Transverse colon (tissue), 4 donors: ENCODE results near the gene GAB3. TPM values are rescaled to one million over a fixed set of nuclear protein-coding genes. Genes with fewer than 3 reads are reported as not detected.
"Not testable (repeated sequence)": the region's sequence is repeated elsewhere in the genome, so short reads cannot be mapped to it uniquely, and the experiment has no call there.

Experiments used
- DNase-seq: peaks from one replicate; pipeline ENCODE4 v3.0.0-alpha.2; 2019
- H3K27ac ChIP-seq, 4 donors: fragments of 200-600 bp; sonication (generic); 2 replicates each; pipeline ENCODE4 v1.5.1; 2016 to 2018; ENCODE audit warnings: inconsistent platforms in 4 of 4
- H3K27me3 ChIP-seq: fragments of 200-600 bp; sonication (generic); 2 replicates; pipeline ENCODE4 v1.5.1; 2017; ENCODE audit warnings: inconsistent platforms
- H3K36me3 ChIP-seq, 4 donors: fragments of 200-600 bp; sonication (generic); 2 replicates each; pipeline ENCODE4 v1.5.1; 2017 to 2019; ENCODE audit warnings: inconsistent platforms in 4 of 4
- H3K4me1 ChIP-seq, 4 donors: fragments of 200-600 bp; sonication (generic); 2 replicates each; pipeline ENCODE4 v1.5.1; 2017 to 2020; ENCODE audit warnings: inconsistent platforms in 4 of 4
- H3K4me3 ChIP-seq, 4 donors: fragments of 200-600 bp; sonication (generic); 1 replicate in 1 of 4; 2 replicates in 3 of 4; pipeline versions ENCODE4 v1.5.1 to v1.6.1; 2017 to 2019; ENCODE audit warnings: inconsistent platforms in 4 of 4
- H3K9me3 ChIP-seq, 2 donors: fragments of 200-600 bp; sonication (generic); 2 replicates each; pipeline ENCODE4 v1.5.1; 2017 to 2019; ENCODE audit warnings: inconsistent platforms in 2 of 2
- EP300 ChIP-seq: sonication (generic); formaldehyde crosslinking; IDR thresholded peaks from one replicate; pipeline ENCODE4 v1.6.1; 2017; ENCODE audit warnings: antibody characterized with exemption, low read depth
- POLR2A ChIP-seq: fragments of 450-650 bp; IDR thresholded peaks from one replicate; pipeline ENCODE4 v1.6.1; 2016; ENCODE audit warnings: antibody characterized with exemption, mild to moderate bottlenecking, moderate library complexity
- POLR2AphosphoS5 ChIP-seq, 3 donors: sonication (generic); formaldehyde crosslinking; IDR thresholded peaks; one replicate each; pipeline ENCODE4 v1.6.1; 2016; ENCODE audit warnings: antibody characterized with exemption in 3 of 3
- WGBS, 2 donors: methylation state at CpG; one replicate each; pipeline ENCODE4 v1.1.5; 2018; ENCODE audit warnings: low coverage in 1 of 2; 5-methylcytosine and 5-hydroxymethylcytosine counted together
- in situ Hi-C, 4 donors: fragments of 200-750 bp; cut with MboI; loops; one replicate each; pipeline versions ENCODE4 v1.15.0 to v1.15.1; 2017; ENCODE audit warnings: low sequenced_read_pairs in 3 of 4, low pct_ligation_motif_present in 1 of 4, low pct_unique_long_range_greater_than_20kb in 1 of 4
- intact Hi-C: fragments of 100-400 bp; cut with DNase I; formaldehyde crosslinking; loops from one replicate; pipeline ENCODE4 v1.15.1; 2023; ENCODE audit warnings: low total_unique reads
- total RNA-seq, 4 donors: library from RNA; depleted of rRNA; stranded (reverse); fragments of >200 nt; gene quantifications; one replicate each; pipeline ENCODE4 v1.1.0, GENCODE V29; 2016
- TF ChIP-seq, protein P1 (sequence below), 5 experiments: fragments of 200-600 bp in 3 of 5; fragments of 450-650 bp in 2 of 5; sonication (generic) in 3 of 5; IDR thresholded peaks; 1 replicate in 2 of 5; 2 replicates in 3 of 5; pipeline ENCODE4 v1.5.1; 2016 to 2017; ENCODE audit warnings: antibody characterized with exemption in 5 of 5, inconsistent platforms in 3 of 5, mild to moderate bottlenecking in 2 of 5, moderate library complexity in 1 of 5

GAB3 gene
- total RNA-seq, 4 donors from 2014 or later, result 0.37 to 4.4 (median 3.0) TPM

DNA sequence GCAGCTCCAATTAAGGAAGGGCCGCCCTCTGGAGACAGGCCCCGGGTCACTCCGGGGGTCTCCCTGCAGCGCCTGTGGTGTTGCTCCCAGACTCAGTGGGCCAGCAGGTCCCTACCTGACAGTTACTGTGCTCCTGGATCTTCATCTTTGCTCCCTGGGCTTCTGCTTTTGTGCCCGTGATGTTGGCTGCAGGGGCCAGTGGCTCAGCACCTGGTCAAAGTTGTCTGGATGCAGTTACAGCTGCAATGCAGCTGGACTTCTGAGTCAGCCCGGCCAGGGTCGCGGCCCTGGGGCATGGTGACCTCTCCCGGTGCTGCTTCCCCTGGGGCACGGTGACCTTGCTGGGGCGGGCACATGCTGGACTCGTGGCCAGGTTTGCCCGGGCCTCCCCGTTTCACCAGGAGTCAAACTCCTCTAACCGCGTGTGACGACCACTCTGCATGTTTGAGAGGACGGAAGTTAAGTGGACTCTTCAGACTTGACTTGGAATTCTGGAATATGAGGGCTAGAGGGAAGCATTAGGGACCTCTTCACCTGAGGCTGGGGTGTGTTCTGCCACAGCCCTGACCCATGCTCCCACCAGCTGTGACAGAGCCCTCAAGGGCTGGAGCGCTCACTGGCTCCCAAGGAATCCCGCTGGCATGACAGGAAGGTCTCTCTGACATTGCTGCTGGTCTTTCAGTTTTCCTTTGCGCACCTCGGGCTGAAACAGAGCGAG lies 101.2 kb downstream of the GAB3 start:
- H3K27ac ChIP-seq, result no peak overlapping the region
- in situ Hi-C loops (no loop called here), intact Hi-C loops (no loop called here)
- no peak for DNase-seq
- no peak overlapping the region for H3K4me3 ChIP-seq
- no peaks in the 10 kb centered on the region for H3K4me1 ChIP-seq
- TF ChIP-seq EP300, result no peak
- no peak for TF ChIP-seq POLR2A
- TF ChIP-seq, protein P1, sequence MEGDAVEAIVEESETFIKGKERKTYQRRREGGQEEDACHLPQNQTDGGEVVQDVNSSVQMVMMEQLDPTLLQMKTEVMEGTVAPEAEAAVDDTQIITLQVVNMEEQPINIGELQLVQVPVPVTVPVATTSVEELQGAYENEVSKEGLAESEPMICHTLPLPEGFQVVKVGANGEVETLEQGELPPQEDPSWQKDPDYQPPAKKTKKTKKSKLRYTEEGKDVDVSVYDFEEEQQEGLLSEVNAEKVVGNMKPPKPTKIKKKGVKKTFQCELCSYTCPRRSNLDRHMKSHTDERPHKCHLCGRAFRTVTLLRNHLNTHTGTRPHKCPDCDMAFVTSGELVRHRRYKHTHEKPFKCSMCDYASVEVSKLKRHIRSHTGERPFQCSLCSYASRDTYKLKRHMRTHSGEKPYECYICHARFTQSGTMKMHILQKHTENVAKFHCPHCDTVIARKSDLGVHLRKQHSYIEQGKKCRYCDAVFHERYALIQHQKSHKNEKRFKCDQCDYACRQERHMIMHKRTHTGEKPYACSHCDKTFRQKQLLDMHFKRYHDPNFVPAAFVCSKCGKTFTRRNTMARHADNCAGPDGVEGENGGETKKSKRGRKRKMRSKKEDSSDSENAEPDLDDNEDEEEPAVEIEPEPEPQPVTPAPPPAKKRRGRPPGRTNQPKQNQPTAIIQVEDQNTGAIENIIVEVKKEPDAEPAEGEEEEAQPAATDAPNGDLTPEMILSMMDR (IDR thresholded peaks at IDR 0.05), result no peak
- no peak for TF ChIP-seq POLR2AphosphoS5 (IDR thresholded peaks at IDR 0.05)
- H3K9me3 ChIP-seq, result no peaks in the 10 kb centered on the region
- WGBS, 2 donors, result 89% methylated on average over 21 of the region's 23 CpGs; no CpG with 5 or more reads in 1 of the 2 donors
- H3K36me3 ChIP-seq, result no peaks in the 10 kb centered on the region
- H3K27me3 ChIP-seq, result no peaks in the 10 kb centered on the region

DNA sequence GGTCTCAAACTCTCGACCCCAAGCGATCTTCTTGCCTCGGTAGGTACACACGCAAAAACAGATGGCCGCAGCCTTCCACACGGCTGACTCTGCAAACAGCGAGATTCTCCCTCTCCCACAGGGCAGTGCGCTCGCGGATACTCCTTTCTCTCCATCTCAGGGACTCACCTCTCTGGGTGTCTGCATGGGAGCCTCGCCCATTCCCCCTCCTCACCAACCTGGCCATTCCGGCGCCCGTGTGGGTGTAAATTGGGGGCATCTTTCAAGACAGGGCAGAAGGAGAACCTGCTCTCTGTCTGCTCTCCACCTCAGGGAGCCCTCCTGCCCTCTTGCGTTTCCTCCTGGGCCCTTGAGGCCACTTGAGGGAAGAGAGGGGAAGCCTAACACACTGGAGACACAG lies 101.9 kb downstream of the GAB3 start:
- in situ Hi-C loops, result no loop called here

DNA sequence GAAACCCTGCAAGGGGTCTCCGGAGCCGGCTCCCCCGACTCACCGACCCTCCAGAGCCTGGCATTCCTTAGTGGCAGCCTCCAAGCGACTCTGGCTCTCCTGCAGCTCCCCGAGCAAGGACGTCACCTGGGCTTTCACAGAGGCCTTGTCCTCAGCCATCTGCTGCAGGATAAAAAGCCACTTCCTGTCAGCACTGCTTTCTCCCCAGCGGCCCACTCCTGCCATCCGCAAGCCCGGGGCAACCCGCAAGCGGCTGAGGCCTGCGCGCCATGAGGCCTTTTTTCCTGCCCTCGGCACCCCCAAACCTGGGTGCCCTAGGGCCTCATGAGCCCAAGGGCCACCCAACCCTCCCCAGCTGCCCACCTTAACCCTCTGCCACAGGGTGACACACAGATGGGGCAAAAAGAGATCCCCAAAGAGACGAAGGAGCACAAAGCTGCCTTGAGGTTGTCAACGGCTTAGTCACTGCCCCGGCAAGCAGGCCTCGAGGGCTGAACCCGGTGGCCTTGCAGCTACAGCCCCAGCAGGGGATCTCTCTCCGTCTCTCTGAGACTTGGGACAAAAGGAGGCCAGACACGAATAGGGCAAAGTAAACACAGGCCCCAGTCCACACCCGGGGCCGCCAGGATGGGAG lies 105.0 kb downstream of the GAB3 start:
- H3K4me1 ChIP-seq, intact Hi-C loops, H3K27ac ChIP-seq, H3K27me3 ChIP-seq, in situ Hi-C loops, H3K36me3 ChIP-seq, DNase-seq, H3K4me3 ChIP-seq, H3K9me3 ChIP-seq: not testable (repeated sequence)
- WGBS, 2 donors, result no CpG with 5 or more reads among the region's 24 CpGs

More for the DNA sequence above, 101.9 kb downstream of the GAB3 start:
- no peak for DNase-seq
- Histone ChIP-seq H3K4me1 (no peaks in the 10 kb centered on the region), H3K9me3 (no peaks in the 10 kb centered on the region), H3K27me3 (no peaks in the 10 kb centered on the region), H3K4me3 (no peak overlapping the region), H3K36me3 (no peaks in the 10 kb centered on the region), H3K27ac (no peak overlapping the region)
- intact Hi-C loops, result no loop called here
- TF ChIP-seq EP300 (no peak), POLR2AphosphoS5 (IDR thresholded peaks at IDR 0.05) (no peak), POLR2A (no peak)
- TF ChIP-seq, protein P1 (IDR thresholded peaks at IDR 0.05), result no peak
- 81% methylated on average over 15 of the region's 15 CpGs; no CpG with 5 or more reads in 1 of the 2 donors for WGBS, 2 donors

DNA sequence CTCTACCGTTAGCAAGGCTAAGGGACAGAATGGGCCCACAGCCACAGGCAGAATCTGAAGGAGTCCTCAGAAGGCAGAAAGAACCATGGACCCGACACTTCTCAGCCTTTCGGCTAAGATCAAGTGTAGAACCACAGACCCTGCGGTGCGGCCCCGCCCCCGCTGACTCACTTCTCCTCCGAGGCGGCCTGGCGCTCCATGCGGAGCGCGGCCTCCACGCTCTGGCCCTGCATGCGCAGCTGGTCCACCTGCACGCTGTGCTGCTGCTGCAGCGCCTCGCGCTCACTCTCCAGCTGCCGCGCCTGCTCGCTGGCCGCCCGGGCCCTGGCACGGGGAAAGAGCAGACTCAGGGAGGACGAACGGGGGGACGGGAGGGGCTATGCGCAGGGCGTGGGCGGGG lies 107.2 kb downstream of the GAB3 start:
- H3K27me3 ChIP-seq, H3K9me3 ChIP-seq, H3K27ac ChIP-seq, DNase-seq, H3K4me1 ChIP-seq, intact Hi-C loops, H3K36me3 ChIP-seq, in situ Hi-C loops, H3K4me3 ChIP-seq: not testable (repeated sequence)
- no CpG with 5 or more reads among the region's 31 CpGs for WGBS, 2 donors

DNA sequence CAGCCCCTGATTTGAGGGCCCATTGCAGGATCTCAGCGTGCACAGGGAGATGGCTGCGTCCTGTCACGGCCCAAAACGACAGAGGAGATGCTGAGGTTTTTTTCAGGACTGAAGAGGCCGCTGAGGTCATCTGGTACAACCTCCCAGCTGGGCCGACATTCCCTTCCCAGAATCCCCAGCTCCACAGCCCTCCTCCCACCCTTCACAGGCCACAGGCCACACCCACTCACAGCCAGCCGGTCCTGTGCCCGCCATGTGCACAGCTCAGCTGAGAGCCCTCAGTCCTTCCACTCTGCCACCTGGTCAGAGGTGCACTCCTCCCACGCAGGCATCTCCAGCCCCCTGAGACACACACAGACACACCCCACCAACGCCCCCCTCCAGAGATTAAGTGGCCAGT lies 109.1 kb downstream of the GAB3 start:
- H3K4me3 ChIP-seq, DNase-seq, H3K27me3 ChIP-seq, intact Hi-C loops, H3K27ac ChIP-seq, in situ Hi-C loops, H3K9me3 ChIP-seq, H3K36me3 ChIP-seq, H3K4me1 ChIP-seq: not testable (repeated sequence)
- WGBS, 2 donors, result no CpG with 5 or more reads among the region's 10 CpGs

DNA sequence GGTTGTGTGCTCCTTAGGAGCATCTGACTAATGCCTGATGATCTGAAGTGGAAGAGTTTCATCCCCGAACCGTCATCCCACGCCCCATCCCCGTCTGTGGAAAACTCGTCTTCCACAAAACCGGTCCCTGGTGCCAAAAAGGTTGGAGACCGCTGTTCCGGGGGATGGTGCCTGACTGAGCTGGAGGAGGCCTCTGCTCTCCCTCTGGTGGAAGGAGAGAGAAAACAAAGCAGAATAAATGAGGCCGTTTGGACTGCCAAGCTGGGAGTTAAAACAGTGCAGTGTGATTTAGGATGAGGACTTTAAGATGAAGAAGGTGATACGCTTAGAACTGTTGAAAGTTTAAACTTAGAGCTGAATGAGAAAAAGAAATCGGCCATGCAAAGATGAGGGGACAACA lies 117.2 kb downstream of the GAB3 start:
- no CpG with 5 or more reads among the region's 11 CpGs for WGBS, 2 donors
- H3K27me3 ChIP-seq, in situ Hi-C loops, DNase-seq, H3K36me3 ChIP-seq, intact Hi-C loops, H3K4me3 ChIP-seq, H3K4me1 ChIP-seq, H3K27ac ChIP-seq, H3K9me3 ChIP-seq: not testable (repeated sequence)

DNA sequence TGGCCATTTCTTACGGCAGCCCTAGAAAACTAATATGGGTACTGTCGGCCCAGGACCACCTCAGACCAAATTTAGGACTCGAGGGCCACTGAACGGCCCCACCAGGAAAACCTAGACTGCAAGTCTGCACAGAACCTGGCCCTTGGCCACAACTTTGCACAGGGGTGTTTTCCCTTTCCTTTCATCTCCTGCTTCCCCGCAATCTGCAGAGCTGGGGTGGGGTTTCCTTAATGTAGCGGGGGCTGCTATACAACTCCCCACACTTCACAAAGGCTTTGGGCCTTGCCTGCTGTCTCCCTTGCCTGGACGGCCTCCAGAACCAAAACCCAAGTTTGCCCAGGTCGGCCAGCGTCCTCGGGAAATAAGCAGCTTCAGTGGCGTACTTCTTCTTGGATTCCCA lies 119.9 kb downstream of the GAB3 start:
- intact Hi-C loops, in situ Hi-C loops: not testable (repeated sequence)
- WGBS, 2 donors, result no CpG with 5 or more reads among the region's 11 CpGs

DNA sequence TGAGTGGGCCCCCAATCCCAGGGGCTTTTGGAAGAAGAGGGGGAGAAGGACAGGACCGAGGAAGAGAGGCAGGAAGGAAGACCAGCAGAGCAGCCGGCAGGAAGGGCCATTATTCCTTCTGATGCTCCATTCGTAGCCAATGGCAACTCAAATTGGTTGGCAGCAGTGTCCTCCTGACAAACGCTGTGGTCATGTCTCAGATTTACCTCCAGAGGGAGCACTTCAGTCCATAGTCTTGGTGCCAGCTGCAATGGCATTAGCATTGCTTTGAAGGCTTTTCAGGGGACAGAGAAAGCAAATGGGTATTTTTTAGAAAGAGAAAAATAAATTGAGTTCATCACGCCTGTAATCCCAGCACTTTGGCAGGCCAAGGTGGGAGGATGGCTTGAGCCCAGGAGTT lies 121.9 kb downstream of the GAB3 start:
- intact Hi-C loops, H3K27me3 ChIP-seq, DNase-seq, H3K9me3 ChIP-seq, H3K36me3 ChIP-seq, H3K27ac ChIP-seq, H3K4me1 ChIP-seq, in situ Hi-C loops, H3K4me3 ChIP-seq: not testable (repeated sequence)
- WGBS, 2 donors, result no CpG with 5 or more reads among the region's 5 CpGs

More for the DNA sequence above, 119.9 kb downstream of the GAB3 start:
- not testable (repeated sequence) for H3K27me3 ChIP-seq, H3K4me1 ChIP-seq, DNase-seq, H3K4me3 ChIP-seq, H3K9me3 ChIP-seq, H3K27ac ChIP-seq, H3K36me3 ChIP-seq
